ENCODE data around the gene NPB.

The NPB gene

GRCh38 chr17:81869221-81870130, 32.6 kb upstream of the NPB start:
- peak; percentile 53 for DNase-seq

DNA sequence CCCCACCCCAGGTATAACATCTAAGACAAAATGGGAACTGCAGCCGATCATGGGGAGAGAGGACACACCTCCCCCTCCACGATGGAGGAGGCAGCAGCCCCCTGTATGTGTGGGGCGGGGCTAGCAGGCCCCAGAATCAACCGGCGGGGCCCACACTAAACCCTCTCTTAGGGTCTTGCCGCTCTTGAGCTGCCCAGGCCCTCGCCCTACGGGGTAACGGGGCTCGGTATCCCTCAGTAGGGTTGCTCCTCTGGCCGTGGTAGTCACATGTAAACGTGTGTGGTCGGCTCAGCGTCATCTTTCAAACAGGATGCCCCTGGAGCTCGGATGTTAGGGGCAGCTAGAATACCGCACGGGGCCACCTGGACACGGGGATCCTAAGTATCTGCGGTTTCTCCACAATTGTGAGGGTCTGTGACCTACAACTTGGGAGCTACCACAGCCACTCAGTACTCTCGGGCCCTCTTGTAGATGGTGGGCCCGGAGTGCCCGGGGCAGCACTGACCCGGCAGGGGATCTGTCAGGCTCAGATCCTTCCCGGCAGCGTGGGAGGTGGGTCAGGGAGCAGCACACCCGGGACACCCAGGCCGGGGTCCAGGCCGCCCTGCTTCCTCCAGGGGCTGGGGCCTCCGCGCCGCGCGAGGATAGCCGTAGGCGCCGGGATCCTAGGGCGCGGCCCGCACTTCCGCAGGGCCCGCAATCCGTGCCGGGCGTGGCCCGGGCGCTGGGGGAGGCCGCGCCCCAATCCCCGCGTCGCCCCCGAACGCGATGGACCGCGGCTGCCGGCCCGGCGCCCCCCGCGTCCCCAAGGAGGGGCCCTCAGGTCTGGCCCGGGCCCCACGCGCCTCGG, 31.7 kb upstream of the NPB start:
- peak; percentile 59 for DNase-seq

DNA sequence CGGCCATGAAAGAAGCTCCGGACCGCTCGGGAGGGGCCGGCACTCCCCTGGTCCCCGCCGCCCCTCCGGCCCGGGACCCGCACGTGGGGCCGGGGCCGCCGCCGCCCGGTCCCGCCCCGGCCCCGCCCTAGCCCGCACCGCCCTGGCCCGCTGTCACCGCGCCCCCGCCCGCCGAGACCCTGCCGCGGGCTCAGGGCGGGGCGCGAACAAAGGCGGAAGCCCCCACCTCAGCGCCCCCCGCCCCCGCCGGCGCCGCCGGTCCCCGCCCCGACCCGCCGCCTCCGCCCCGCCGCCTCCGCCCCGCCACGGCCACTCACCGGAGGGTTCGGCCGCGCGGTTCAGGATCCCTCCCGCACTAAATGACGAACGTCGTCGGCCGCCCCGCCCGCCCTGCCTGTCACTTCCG, 31.1 kb upstream of the NPB start, which contains the start of gene ARHGDIA:
Gene ARHGDIA, minus strand, starts transcription at position 357 of the 406 bp plus-strand sequence. CDS start 1,407 bp downstream, outside the sequence.
- DNase-seq, result no peak

GRCh38 chr17:81871387-81872230, 30.4 kb upstream of the NPB start:
- DNase-seq, result peak; percentile 98

DNA sequence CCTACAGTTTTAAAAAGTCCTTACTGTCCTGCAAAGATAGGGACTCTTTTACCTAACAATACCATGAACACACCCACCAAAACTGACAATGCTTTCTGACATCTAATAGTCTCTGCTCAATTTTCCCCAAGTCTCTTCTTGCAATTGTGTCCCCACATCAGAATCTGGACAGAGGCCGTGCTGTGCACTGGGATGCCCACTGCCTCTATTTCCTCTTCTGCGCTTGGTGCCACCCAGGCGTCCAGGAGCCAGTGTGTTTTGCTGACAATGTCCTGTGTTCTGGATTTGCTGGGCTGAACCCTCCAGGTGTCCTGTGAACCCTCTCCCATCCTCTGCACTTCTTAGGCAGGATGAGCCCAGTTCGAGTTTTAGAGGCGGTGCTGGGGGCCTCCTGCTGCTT, 24.5 kb upstream of the NPB start:
- DNase-seq, result no peak

DNA sequence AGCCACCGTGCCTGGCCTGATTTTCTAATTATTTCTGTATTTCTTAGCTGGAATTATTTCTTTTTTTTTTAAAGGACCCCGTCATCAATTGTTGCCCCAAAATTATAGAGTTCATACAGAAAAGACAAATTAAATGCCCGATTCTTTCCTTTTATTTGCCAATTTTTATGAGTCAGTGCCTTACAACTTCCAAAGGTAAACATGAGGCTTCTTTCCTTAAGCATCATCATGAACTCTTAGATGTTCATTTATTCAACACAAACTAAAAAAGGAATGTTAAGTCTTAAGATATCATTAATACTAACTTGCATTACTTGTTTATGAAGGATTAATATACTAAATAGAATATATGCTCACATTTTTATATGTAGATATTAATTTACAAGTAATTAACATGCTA, 23.7 kb upstream of the NPB start:
- no peak for DNase-seq

DNA sequence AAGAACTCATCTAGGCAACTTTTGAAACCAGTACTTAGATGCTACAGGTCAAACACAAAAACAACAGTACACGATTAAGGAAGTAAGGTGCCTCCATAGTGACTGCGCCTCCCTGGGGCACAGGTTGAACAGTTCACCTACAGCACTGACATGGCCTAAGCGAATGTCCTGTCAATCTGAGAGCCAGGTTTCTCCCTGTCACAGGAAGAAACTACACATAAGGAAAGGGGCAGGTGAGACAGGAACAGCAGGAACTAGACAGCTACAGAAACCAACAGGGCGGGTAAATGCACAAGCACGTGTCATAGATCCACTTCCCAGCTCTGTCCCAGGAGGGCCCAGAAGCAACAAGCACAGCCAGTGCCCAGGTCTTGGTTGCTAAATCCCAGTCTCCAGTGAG, 22.9 kb upstream of the NPB start:
- DNase-seq, result no peak

GRCh38 chr17:81884520-81884919, 17.5 kb upstream of the NPB start:
- DNase-seq, result no peak

DNA sequence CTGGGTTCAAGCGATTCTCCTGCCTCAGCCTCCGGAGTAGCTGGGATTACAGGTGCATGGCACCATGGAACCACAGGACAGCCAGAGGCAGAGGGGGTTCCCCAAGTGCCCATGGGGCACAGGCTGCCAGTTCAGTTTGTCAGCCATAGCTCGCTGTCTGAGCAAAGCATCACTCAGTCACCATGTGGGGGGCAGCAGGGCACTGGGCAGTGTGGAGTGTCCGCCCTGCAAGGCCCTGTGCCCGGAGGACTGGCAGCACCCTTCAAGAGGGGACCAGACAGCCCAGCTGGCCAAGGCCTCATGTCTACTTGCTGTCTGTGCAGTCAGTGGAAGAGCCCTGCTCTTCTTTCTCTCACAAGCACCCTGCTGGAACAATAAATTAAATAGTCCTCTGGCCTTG, 17.1 kb upstream of the NPB start:
- no peak for DNase-seq

- no peak for DNase-seq
These were observed 16.6 kb upstream of the NPB start for GRCh38 chr17:81885454-81885853.

DNA sequence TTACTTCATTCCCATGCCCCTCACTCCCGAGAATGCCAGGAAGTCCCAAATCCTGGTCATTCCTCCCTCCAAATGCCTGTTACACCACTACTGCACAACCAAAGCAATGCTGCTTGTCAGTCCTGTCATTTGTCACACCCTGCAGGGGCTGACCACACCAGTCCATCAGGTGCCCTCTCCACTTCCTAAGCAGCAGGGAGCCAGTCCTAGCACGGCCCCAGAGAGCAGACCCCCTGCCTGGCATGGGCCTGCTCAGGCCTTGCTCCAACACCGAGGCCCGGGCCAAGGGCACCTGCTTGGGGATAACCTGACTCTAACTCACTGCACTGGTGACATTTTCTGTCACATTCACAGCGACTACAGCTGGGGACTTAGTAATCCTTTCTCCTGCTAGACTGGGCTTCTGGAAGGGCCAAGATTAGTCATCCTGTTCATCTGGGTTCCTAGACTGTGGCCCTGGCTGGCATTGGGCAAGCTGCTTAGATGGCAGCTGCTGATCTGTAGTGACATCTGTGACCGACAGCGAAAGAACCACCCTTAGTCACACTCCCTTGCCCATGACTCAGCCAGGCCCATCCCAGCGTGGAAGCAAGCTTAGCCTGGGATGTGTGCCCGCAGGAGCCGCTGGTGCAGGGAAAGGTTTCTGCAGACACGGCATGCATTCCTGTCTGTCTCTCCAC, 16.0 kb upstream of the NPB start:
- DNase-seq, result no peak

- no peak for DNase-seq
These were observed 13.7 kb upstream of the NPB start for GRCh38 chr17:81888105-81888987.

- DNase-seq, result no peak
These were observed 12.9 kb upstream of the NPB start for GRCh38 chr17:81888988-81889595.

DNA sequence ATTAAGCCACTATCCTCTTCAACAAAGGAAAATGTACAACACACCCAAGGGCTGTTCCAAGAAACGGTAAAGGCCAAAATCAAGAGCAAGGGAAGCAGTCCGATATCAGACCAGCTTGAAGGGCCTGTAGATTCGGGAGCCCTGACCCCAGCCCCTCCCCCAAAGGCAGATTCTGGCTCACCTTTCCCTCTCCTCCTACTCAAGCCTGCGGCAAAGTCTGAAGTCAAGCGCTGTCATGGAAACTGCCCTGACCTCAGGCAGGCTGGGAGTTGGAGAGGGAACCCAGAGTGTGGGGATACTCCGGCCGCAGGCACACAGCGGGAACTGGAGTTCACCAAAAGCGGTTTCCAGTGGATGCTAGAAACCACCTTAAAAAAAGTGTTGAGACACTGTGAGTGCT, 12.4 kb upstream of the NPB start:
- no peak for DNase-seq

- no peak for DNase-seq
These were observed 11.4 kb upstream of the NPB start for GRCh38 chr17:81890447-81891302.

GRCh38 chr17:81891303-81891552, 10.8 kb upstream of the NPB start:
- no peak for DNase-seq

- no peak for DNase-seq
These were observed 6.6 kb upstream of the NPB start for GRCh38 chr17:81895400-81895799.

DNA sequence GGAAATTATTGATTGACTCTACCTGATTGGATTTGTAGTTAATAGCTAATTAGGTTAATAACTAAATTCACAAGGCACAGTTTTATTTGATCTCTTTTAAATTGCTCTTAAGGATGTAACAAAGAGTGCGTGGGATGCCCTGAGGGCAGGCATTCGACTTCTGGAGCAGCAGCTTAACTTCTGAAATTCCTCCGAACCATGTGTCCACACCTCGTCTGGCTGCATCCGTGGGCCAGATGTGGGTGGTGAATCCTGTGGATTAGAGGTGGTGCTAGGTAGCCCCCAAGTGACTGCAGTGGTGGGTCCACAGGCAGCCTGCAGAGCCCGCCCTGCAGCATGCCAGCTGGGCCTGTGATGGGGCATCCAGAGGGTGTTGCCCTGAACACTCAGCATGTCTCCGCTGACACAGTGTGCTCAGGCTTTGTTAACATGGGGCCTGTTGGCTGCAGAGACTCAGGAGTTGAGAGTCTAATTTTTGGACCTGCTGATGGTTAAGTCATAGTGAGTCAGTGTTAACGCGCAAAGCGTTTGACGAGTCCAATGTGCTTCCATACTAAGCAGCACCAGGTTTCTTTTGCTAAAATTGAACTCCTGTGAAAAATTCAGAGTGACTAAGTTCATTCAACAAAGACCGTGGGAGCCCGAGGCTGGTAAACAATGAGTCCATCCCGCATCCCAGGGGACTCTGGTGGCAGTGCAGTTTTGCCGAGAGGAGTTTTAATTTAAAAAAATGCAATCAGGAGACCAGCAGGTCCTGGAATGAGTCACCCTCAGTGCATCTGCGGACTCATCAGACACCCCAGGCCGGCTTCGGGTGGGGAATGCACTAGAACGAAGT, 3.8 kb upstream of the NPB start:
- DNase-seq, result no peak

GRCh38 chr17:81898885-81899284, 3.2 kb upstream of the NPB start:
- no peak for DNase-seq

Measured in activated CD4-positive, alpha-beta T cell treated with anti-CD3 and anti-CD28 coated beads, Interleukin-10, Interleukin-2, amounts not matched to agents 100 ng/mL and 50 ng/mL, durations not matched to agents 16 hours and 8 hours (primary cell).